Measurements from ENCODE around the gene UPP2.

The UPP2 gene

DNA sequence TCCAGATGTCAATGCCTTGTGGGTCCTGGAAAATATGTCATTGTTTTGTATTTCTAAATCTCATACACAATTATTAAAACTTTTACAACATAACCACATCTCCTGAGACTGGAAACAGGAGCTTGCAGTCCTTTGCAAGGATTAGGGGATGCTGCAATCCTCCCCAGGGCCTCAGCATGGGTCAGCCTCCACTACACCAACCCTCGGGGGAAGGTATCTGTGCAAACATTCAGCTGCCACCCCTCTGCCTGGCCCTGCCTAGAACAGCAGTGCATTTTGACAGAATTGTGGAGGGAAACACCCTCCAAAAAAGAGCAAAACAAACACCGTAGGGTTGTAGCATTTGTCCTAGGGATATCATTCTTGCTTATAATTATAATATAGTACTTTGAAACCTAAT, 4.2 kb upstream of the UPP2 start:
- no peak overlapping the region for H2BK12ac ChIP-seq (ENCODE audit: low read length)
- no peak for DNase-seq (ENCODE audit: low spot score)
- H3K4ac ChIP-seq (ENCODE audit: low read length), result no peak overlapping the region
- no peaks in the 10 kb centered on the region for H3K27me3 ChIP-seq (ENCODE audit: control insufficient read depth in 3 of 3, insufficient read depth in 3 of 3, low read depth in 1 of 3, low read length in 3 of 3)
- H2AK5ac ChIP-seq (ENCODE audit: low read depth, low read length), result no peak overlapping the region
- no peak overlapping the region for H4K8ac ChIP-seq (ENCODE audit: low read depth, low read length)
- H3K23ac ChIP-seq (ENCODE audit: low read depth, low read length, poor library complexity), result no peak overlapping the region
- no peak overlapping the region for H2BK120ac ChIP-seq (ENCODE audit: low read depth, low read length)
- no peak overlapping the region for H3K14ac ChIP-seq (ENCODE audit: low read length)
- H2BK5ac ChIP-seq (ENCODE audit: low read length), result no peak overlapping the region
- no peak overlapping the region for H2AFZ ChIP-seq (ENCODE audit: low read length)
- no peak overlapping the region for H3K27ac ChIP-seq (replicated peaks; ENCODE audit: low read length)
- H2BK15ac ChIP-seq (ENCODE audit: low read length), result no peak overlapping the region
- H3K4me2 ChIP-seq (ENCODE audit: insufficient read depth, low read length, poor library complexity, severe bottlenecking), result no peak overlapping the region
- no peak overlapping the region for H3K18ac ChIP-seq (ENCODE audit: low read length)
- no peaks in the 10 kb centered on the region for H3K4me1 ChIP-seq (ENCODE audit: control insufficient read depth in 2 of 2, insufficient read depth in 1 of 2, low read depth in 1 of 2, low read length in 2 of 2)
- no peaks in the 10 kb centered on the region for H3K9me3 ChIP-seq (replicated peaks in 1 of 2; ENCODE audit: control insufficient read depth in 2 of 2, insufficient read depth in 1 of 2, low read depth in 1 of 2, low read length in 2 of 2)
- no peak overlapping the region for H4K91ac ChIP-seq (ENCODE audit: low read depth, low read length, poor library complexity)
- no peaks in the 10 kb centered on the region for H3K79me1 ChIP-seq (ENCODE audit: low read depth, low read length)
- WGBS, 2 donors (ENCODE audit: extremely low coverage in 2 of 2, insufficient read length in 2 of 2, insufficient replicate concordance in 1 of 2), result no CpG with 5 or more reads among the region's 2 CpGs
- H3K4me3 ChIP-seq (ENCODE audit: low read length in 2 of 2), result no peak overlapping the region
- H3K9ac ChIP-seq (ENCODE audit: low read depth, low read length, poor library complexity), result no peak overlapping the region
- no peaks in the 10 kb centered on the region for H3K36me3 ChIP-seq (replicated peaks in 1 of 2; ENCODE audit: control insufficient read depth in 2 of 2, insufficient read depth in 2 of 2, low read length in 2 of 2)

DNA sequence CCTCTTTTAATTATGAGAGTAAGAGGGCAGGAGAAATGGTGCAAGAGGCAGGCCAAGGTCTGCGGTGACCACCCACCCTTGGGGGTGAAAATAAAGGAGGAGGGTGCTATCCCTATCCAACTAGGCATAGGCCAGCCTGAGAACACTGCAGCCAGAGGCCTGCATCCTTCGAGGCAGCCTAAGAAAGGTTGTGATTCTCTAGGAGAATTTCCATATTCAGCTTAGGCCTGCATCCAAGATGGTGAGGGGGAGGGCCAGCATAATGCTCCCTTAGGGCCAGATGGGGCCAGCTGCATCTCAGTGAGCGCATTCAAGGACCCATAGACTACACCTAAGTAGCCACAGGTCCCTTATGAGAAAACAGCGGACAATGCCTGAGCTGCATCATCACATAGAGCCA, 3.5 kb upstream of the UPP2 start:
- H3K23ac ChIP-seq (ENCODE audit: low read depth, low read length, poor library complexity), result no peak overlapping the region
- no peak overlapping the region for H3K9ac ChIP-seq (ENCODE audit: low read depth, low read length, poor library complexity)
- no peak overlapping the region for H3K4me3 ChIP-seq (ENCODE audit: low read length in 2 of 2)
- H2BK5ac ChIP-seq (ENCODE audit: low read length), result no peak overlapping the region
- DNase-seq (ENCODE audit: low spot score), result no peak
- no peak overlapping the region for H3K14ac ChIP-seq (ENCODE audit: low read length)
- H3K4ac ChIP-seq (ENCODE audit: low read length), result no peak overlapping the region
- no peaks in the 10 kb centered on the region for H3K4me1 ChIP-seq (ENCODE audit: control insufficient read depth in 2 of 2, insufficient read depth in 1 of 2, low read depth in 1 of 2, low read length in 2 of 2)
- no peak overlapping the region for H2BK120ac ChIP-seq (ENCODE audit: low read depth, low read length)
- no peak overlapping the region for H3K4me2 ChIP-seq (ENCODE audit: insufficient read depth, low read length, poor library complexity, severe bottlenecking)
- H2BK15ac ChIP-seq (ENCODE audit: low read length), result no peak overlapping the region
- H3K9me3 ChIP-seq (replicated peaks in 1 of 2; ENCODE audit: control insufficient read depth in 2 of 2, insufficient read depth in 1 of 2, low read depth in 1 of 2, low read length in 2 of 2), result no peaks in the 10 kb centered on the region
- H3K27me3 ChIP-seq (ENCODE audit: control insufficient read depth in 3 of 3, insufficient read depth in 3 of 3, low read depth in 1 of 3, low read length in 3 of 3), result no peaks in the 10 kb centered on the region
- WGBS, 2 donors (ENCODE audit: extremely low coverage in 2 of 2, insufficient read length in 2 of 2, insufficient replicate concordance in 1 of 2), result no CpG with 5 or more reads among the region's 4 CpGs
- no peak overlapping the region for H3K18ac ChIP-seq (ENCODE audit: low read length)
- H3K27ac ChIP-seq (replicated peaks; ENCODE audit: low read length), result no peak overlapping the region
- no peak overlapping the region for H2AFZ ChIP-seq (ENCODE audit: low read length)
- H2AK5ac ChIP-seq (ENCODE audit: low read depth, low read length), result no peak overlapping the region
- H4K8ac ChIP-seq (ENCODE audit: low read depth, low read length), result no peak overlapping the region
- H2BK12ac ChIP-seq (ENCODE audit: low read length), result no peak overlapping the region
- H3K79me1 ChIP-seq (ENCODE audit: low read depth, low read length), result no peaks in the 10 kb centered on the region
- no peak overlapping the region for H4K91ac ChIP-seq (ENCODE audit: low read depth, low read length, poor library complexity)
- no peaks in the 10 kb centered on the region for H3K36me3 ChIP-seq (replicated peaks in 1 of 2; ENCODE audit: control insufficient read depth in 2 of 2, insufficient read depth in 2 of 2, low read length in 2 of 2)

DNA sequence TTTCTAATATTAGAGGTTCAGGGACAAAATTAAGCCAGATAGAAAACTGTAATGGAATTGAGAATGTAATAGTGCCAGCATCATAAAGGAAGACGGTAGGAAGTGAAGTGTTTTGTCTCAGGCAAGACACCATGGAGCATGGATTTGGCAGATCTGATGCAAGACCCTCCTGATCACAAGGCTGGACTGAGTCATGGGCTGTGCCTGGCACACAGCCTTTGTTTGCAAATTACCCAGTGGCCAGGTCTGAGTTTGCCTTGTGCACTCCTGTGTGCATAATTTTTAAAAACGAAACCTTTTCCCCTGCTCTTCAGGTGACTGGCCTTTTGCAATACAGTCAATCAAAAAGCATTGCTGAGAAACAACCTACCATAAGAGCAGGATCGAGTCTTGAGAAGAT, 2.0 kb upstream of the UPP2 start:
- no peak overlapping the region for H3K4me3 ChIP-seq (ENCODE audit: low read length in 2 of 2)
- WGBS, 2 donors (ENCODE audit: extremely low coverage in 2 of 2, insufficient read length in 2 of 2, insufficient replicate concordance in 1 of 2), result no CpG with 5 or more reads among the region's 3 CpGs

DNA sequence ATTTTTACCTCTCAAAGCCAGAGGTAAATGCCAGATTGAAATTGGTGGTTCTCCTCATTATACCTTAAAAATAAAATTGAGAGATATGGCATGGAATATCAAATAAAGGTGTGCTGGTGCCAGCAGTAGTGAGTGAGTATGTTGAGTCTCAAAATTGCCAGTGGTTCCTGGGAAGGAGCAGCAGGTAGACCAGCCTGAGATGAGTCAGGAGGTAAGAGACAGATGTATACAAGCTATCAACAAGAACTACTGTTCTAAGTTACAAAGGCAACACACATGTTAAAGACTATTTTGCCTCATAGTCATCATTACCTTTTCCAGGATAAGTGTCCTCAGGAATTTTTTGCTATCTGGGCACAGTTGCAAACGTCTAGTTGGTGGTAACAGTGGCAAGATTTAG, 1.3 kb upstream of the UPP2 start:
- DNase-seq (ENCODE audit: low spot score), result no peak
- Histone ChIP-seq H3K4ac (ENCODE audit: low read length) (no peak overlapping the region), H3K9ac (ENCODE audit: low read depth, low read length, poor library complexity) (no peak overlapping the region), H2BK12ac (ENCODE audit: low read length) (no peak overlapping the region), H2BK15ac (ENCODE audit: low read length) (no peak overlapping the region), H3K4me2 (ENCODE audit: insufficient read depth, low read length, poor library complexity, severe bottlenecking) (no peak overlapping the region), H3K14ac (ENCODE audit: low read length) (no peak overlapping the region), H3K4me1 (ENCODE audit: control insufficient read depth in 2 of 2, insufficient read depth in 1 of 2, low read depth in 1 of 2, low read length in 2 of 2) (no peaks in the 10 kb centered on the region), H2AK5ac (ENCODE audit: low read depth, low read length) (no peak overlapping the region), H4K8ac (ENCODE audit: low read depth, low read length) (no peak overlapping the region), H3K4me3 (ENCODE audit: low read length in 2 of 2) (no peak overlapping the region), H4K91ac (ENCODE audit: low read depth, low read length, poor library complexity) (no peak overlapping the region), H3K9me3 (replicated peaks in 1 of 2; ENCODE audit: control insufficient read depth in 2 of 2, insufficient read depth in 1 of 2, low read depth in 1 of 2, low read length in 2 of 2) (no peaks in the 10 kb centered on the region), H3K79me1 (ENCODE audit: low read depth, low read length) (no peaks in the 10 kb centered on the region), H2BK120ac (ENCODE audit: low read depth, low read length) (no peak overlapping the region), H3K18ac (ENCODE audit: low read length) (no peak overlapping the region), H3K27me3 (ENCODE audit: control insufficient read depth in 3 of 3, insufficient read depth in 3 of 3, low read depth in 1 of 3, low read length in 3 of 3) (no peaks in the 10 kb centered on the region), H3K23ac (ENCODE audit: low read depth, low read length, poor library complexity) (no peak overlapping the region), H3K27ac (replicated peaks; ENCODE audit: low read length) (no peak overlapping the region), H3K36me3 (replicated peaks in 1 of 2; ENCODE audit: control insufficient read depth in 2 of 2, insufficient read depth in 2 of 2, low read length in 2 of 2) (no peaks in the 10 kb centered on the region), H2BK5ac (ENCODE audit: low read length) (no peak overlapping the region), H2AFZ (ENCODE audit: low read length) (no peak overlapping the region)
- no CpG with 5 or more reads among the region's 1 CpG for WGBS, 2 donors (ENCODE audit: extremely low coverage in 2 of 2, insufficient read length in 2 of 2, insufficient replicate concordance in 1 of 2)

More for the DNA sequence above, 2.0 kb upstream of the UPP2 start:
- H3K4ac ChIP-seq (ENCODE audit: low read length), result no peak overlapping the region
- H3K4me1 ChIP-seq (ENCODE audit: control insufficient read depth in 2 of 2, insufficient read depth in 1 of 2, low read depth in 1 of 2, low read length in 2 of 2), result no peaks in the 10 kb centered on the region
- no peak overlapping the region for H3K9ac ChIP-seq (ENCODE audit: low read depth, low read length, poor library complexity)
- H3K18ac ChIP-seq (ENCODE audit: low read length), result no peak overlapping the region
- H2BK12ac ChIP-seq (ENCODE audit: low read length), result no peak overlapping the region
- H2BK5ac ChIP-seq (ENCODE audit: low read length), result no peak overlapping the region
- no peak overlapping the region for H3K23ac ChIP-seq (ENCODE audit: low read depth, low read length, poor library complexity)
- H3K36me3 ChIP-seq (replicated peaks in 1 of 2; ENCODE audit: control insufficient read depth in 2 of 2, insufficient read depth in 2 of 2, low read length in 2 of 2), result no peaks in the 10 kb centered on the region
- H3K4me2 ChIP-seq (ENCODE audit: insufficient read depth, low read length, poor library complexity, severe bottlenecking), result no peak overlapping the region
- no peak overlapping the region for H2BK15ac ChIP-seq (ENCODE audit: low read length)
- H3K27me3 ChIP-seq (ENCODE audit: control insufficient read depth in 3 of 3, insufficient read depth in 3 of 3, low read depth in 1 of 3, low read length in 3 of 3), result no peaks in the 10 kb centered on the region
- H3K27ac ChIP-seq (replicated peaks; ENCODE audit: low read length), result no peak overlapping the region
- DNase-seq (ENCODE audit: low spot score), result no peak
- H2AFZ ChIP-seq (ENCODE audit: low read length), result no peak overlapping the region
- H3K9me3 ChIP-seq (replicated peaks in 1 of 2; ENCODE audit: control insufficient read depth in 2 of 2, insufficient read depth in 1 of 2, low read depth in 1 of 2, low read length in 2 of 2), result no peaks in the 10 kb centered on the region
- no peak overlapping the region for H2BK120ac ChIP-seq (ENCODE audit: low read depth, low read length)
- no peak overlapping the region for H4K91ac ChIP-seq (ENCODE audit: low read depth, low read length, poor library complexity)
- no peak overlapping the region for H2AK5ac ChIP-seq (ENCODE audit: low read depth, low read length)
- H3K79me1 ChIP-seq (ENCODE audit: low read depth, low read length), result no peaks in the 10 kb centered on the region
- H3K14ac ChIP-seq (ENCODE audit: low read length), result no peak overlapping the region
- H4K8ac ChIP-seq (ENCODE audit: low read depth, low read length), result no peak overlapping the region
